GM13977 (cell line): ENCODE results near the gene NEFH.
A peak's percentile ranks its signal among the peaks of the same experiment; 100 is the strongest.

Experiments
- DNase-seq: peaks from one replicate; pipeline ENCODE4 v3.0.0; 2012; ENCODE audit warnings: low spot score
- in situ Hi-C: fragments of 300-500 bp; cut with MboI; formaldehyde crosslinking; loops from one replicate; pipeline ENCODE4 v1.12.0; 2022; ENCODE audit warnings: low sequenced_read_pairs, low pct_unique_long_range_greater_than_20kb, mixed read lengths, inconsistent platforms; ENCODE audit not compliant: unreplicated experiment
- TF ChIP-seq, protein P1 (sequence below): IDR thresholded peaks from 2 replicates; pipeline ENCODE4 v1.5.1; 2012; ENCODE audit warnings: mild to moderate bottlenecking, control low read depth; ENCODE audit not compliant: insufficient read depth; ENCODE audit errors: extremely low read depth, missing control alignments

NEFH gene

DNA sequence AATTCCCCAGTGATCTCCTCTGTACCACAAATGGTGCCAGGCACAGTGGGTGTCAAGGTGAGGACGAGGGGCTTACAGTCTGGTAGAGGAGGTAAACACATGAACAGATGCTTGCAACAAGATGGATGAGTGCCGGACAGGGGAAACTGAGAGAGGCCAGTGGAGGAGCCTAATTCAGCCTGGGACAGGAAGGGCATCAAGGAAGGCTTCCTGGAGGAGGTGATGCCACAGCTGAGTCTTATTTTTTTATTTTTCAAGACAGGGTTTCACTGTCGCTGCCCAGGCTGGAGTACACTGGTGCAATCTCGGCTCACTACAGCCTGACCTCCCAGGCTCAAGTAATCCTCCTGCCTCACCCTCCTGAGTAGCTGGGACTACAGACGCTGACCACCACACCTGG, 18.8 kb upstream of the NEFH start:
- TF ChIP-seq, protein P1, sequence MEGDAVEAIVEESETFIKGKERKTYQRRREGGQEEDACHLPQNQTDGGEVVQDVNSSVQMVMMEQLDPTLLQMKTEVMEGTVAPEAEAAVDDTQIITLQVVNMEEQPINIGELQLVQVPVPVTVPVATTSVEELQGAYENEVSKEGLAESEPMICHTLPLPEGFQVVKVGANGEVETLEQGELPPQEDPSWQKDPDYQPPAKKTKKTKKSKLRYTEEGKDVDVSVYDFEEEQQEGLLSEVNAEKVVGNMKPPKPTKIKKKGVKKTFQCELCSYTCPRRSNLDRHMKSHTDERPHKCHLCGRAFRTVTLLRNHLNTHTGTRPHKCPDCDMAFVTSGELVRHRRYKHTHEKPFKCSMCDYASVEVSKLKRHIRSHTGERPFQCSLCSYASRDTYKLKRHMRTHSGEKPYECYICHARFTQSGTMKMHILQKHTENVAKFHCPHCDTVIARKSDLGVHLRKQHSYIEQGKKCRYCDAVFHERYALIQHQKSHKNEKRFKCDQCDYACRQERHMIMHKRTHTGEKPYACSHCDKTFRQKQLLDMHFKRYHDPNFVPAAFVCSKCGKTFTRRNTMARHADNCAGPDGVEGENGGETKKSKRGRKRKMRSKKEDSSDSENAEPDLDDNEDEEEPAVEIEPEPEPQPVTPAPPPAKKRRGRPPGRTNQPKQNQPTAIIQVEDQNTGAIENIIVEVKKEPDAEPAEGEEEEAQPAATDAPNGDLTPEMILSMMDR, result no peak
- DNase-seq, result no peak
- in situ Hi-C loops, result no loop called here

DNA sequence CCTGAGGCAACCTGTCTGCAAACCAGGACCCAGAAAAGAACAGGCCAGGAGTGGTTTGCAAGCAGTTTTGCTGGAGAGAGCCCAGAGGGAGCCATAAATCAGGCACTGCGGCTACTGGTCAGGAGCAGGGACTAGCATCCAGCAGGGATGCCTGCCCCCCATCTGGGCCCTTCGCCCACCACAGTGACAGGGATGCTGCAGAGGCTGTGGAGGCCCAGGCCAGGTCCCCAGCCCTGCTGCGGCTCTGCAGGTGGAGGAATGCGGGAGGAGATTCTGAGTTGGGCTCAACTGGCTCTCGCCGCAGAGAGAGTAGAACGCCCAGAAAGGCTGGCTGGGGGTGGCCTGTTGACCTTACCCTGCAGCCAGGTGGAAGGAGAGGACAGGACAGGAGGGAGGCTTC, 16.4 kb upstream of the NEFH start:
- TF ChIP-seq, protein P1, result no peak
- DNase-seq, result no peak
- in situ Hi-C loops, result no loop called here

DNA sequence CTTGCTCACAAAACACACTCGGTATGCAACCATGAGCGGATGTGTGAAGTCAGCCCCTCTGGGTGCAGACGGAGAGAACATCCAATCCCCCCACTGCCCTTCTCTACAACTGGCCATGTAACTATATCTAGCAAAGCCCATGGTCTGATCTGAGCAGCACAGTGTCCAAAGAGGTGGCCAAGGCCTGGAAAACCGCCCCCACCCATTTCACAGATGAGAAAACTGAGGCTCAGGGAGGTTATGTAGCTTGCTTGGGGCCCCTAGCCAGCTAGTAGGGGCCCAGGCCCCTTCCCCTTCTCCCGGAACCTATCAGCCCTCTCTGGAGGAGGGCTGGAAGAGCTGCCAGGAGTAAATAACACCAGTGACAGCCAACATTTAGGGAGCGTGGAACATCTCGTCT, 15.4 kb upstream of the NEFH start:
- DNase-seq, result no peak
- in situ Hi-C loops, result no loop called here
- TF ChIP-seq, protein P1, result no peak

DNA sequence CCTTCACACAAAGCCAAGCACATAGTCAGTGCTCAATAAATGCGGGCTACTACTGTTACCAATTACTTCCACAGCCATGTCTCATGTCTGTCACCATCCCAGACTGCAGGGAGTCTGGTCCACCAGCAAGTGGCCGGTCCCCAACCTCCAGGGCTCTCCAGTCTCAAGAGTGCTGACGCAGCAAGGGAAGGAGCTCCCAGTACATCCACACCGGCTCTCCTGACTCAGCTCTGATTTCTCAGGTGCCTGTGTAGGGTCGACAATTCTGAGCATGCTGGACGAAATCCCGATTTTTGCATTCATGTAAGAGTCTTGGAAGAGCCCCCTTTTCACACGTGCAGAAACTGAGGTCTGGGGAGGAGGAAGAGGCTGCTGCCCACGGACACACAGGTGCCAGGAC, 10.3 kb upstream of the NEFH start:
- TF ChIP-seq, protein P1, result no peak
- in situ Hi-C loops, result no loop called here
- DNase-seq, result no peak

DNA sequence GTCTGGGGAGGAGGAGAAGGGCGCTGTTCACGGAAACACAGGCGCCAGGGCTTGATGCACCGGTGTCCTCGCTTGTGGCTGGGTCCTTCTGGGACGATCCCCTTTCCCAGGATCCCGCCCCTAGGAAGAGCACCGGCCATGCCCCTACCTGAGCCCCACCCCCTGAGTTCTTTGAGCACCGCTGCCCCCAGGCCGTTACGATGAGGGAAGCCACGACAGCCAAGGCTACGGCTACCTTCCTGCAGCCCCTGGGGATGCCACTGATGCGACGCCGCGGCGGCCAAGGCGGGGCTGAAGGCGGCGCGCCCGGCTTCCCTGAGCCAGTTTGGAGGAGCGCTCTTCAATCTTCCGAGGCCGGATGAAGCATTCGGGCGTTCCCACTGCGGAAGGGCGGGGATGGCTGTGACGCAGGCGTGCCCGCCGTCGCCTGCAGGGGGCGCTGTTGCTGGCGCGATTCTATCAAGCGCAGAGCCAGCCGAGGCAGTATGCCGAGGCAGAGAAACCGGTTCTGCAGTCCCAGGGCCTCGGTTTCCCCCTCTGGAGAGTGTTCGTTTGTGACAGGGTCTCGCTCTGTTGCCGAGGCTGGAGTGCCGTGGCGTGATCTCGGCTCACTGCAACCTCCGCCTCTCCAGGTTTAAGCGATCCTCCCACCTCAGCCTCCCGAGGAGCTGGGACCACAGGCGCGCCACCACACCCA, 9.7 kb upstream of the NEFH start:
- peak; percentile 83 for DNase-seq
- TF ChIP-seq, protein P1, result peak; percentile 78
- in situ Hi-C loops, result no loop called here

DNA sequence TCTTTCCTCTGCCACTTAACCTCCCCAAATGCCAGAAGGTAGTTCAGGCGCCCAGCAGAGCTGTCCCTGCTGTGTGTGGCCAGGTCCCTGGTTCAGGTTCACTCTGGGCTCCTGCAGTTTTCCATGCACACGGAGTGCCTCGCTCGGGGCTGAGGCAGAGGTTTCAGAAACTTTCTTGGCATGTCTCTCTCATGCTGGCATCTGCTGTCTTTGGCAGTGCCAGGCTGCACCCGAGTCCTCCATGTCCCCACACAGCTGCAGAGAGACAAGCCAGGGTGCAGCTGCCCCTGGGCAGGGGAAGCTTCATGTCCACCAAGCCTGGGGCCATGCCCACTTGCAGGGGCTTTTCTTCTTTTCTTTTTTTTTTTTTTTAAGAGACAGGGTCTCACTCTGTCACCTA, 7.0 kb upstream of the NEFH start:
- in situ Hi-C loops, result no loop called here
- no peak for DNase-seq
- TF ChIP-seq, protein P1, result no peak

DNA sequence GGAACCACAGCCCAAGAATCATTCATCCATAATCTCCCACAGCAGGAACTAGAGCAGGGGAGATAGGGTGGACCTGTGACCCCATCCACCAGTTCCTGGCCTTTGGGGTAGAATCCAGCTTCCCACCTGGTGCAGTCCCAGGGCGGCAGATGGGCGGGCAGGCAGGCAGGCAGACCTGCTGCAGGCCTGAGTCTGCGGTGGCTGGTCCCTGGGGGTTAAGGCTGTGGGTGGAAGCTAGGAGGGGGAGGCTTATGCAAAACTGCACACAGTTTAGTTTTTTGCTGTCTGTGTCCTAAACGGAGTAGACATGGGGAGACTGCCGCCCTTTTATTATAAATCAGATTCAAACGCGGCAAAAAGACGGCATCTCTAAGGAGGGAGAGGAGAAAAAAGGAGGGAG, 4.5 kb upstream of the NEFH start:
- in situ Hi-C loops, result no loop called here
- TF ChIP-seq, protein P1, result no peak
- peak; percentile 67 for DNase-seq
